GM19452 (cell line): ENCODE measurements around the gene PGC.
A peak's percentile ranks its signal among the peaks of the same experiment; 100 is the strongest.

Experiments used
- ATAC-seq: cut with Tn5 transposase; IDR thresholded peaks from one replicate; pipeline ENCODE4 v1.9.1; 2021; ENCODE audit not compliant: unreplicated experiment

PGC gene

DNA sequence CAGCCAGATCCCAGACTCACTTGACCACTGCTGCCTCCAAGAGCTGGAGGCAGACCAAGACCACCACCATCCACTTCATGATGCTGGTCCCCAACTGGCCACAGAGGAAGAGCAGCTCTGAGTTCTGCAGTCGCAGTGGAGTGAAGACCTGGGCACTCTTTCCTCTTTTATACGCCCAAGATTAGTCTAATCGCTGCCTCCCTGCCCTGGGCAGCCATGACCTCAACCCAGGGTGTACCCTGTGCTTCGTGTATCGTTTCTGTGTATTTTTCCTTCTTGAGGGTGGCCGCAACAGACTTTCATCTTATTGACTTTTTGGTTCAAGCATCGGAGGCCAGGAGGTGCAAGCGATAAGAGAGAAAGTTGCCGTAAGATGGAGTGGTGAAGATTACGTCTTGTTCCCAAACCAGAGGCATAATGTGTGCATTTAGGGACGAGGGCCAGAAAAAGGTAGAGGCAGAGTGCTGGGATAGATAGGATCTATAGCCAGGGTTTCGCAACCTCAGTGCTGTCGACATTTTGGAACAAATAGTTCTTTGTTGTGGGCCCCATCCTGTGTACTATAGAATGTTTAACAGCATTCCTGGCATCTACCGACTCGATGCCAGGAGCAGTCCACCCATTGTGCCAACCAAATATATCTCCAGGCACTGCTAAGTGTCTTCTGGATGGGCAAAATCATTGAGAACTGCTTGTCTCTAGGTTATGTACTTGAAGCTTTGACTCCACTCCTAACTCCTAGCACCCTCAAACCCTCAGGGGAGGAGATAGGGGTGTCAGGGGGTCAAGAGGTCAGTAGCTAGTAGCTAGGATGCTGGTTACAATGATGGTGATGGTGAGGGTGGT lies at the start of gene PGC:
Gene PGC, minus strand, starts transcription at position 142 of the 846 bp plus-strand sequence. Its CDS starts 63 bp downstream, at position 79.
- ATAC-seq = no peak

DNA sequence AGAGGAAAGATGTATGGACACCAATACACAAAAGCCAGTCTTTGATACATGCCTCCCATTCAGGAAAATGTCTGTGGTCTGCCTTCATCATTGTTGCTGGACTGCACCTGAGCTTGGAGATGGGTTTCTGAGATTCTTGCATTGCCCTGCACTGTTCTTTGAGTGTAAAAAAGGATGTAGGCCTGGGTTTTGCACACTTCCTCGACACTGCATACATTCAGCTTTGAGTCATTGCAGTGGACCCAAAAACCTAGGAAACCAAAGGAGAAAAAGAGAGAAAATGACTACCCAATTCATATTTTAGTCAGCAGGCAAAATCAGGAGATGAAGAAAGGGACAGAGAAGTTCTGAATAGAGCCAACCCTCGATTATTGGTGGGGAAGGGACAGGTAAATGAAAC lies 49.3 kb upstream of the PGC start:
- ATAC-seq = no peak

DNA sequence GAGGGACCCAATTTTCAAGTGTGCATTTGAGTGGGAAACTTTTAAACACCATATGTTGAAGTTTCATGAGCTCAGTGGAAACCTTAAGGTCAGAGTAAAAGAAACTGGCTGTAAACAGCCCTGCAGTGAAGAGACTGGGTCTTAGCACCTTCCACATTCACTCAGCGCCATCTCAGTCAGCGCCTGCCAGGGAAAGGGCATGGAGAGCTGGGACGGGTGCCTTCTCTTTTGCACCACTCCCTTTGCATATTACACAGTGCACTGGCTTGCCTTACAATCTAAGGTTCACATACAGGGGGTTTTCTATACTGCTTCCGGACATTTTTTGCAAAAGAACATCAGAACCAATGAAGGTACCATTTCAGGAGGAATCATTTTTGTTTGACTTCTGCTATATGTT lies 44.8 kb upstream of the PGC start:
- no peak for ATAC-seq

DNA sequence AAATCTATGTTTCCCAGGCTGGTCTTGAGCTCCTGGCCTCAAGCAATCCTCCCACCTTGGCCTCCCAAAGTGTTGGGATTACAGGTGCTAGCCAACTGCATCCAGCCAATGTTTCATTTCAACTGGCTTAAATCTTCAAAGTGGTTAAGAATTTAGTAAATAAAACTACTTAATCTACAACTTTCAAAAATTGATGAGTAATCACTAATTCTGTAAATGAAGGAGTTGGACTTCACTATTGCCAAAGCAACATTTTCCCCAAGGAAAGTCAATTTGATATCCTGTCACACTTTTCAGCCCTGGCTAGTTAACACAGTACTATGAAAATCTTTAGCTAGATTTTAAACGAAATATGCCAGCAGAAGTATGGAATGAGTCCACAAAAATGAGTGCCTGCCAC lies 44.1 kb upstream of the PGC start:
- no peak for ATAC-seq

DNA sequence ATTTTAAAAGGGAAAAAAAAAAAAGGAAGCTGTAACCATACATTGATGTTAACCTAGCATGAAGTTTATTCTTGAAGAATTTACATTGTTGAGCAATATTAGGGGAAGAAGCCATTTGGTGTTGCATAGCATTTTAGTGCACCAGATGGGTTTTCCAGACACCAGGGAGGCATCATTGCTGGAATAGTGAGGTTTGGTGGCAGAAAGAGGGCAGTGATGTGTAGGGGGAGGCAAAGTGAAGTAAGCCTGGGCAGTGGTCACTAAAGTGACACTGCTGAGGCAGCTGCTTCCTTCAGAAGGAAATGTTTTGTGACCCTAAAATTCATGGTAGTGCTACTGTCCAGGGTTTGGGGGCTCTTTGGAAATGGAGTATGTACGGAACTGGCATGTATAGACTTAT lies 42.8 kb upstream of the PGC start:
- no peak for ATAC-seq

DNA sequence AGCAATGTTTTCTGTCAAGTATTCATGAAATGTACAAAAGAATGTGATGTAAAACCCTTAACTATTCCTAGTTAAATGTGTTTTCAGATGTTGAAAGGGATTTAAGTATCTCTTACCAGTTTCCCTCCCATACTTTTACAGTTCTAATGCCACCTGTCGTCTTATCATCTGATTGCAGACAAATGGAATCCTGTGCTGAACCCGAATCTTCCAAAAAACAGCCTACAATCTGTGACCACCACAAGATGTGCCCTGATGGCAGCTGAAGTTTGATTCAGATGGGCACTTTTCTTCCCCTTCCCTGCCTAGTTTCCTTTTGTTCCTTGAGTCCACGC lies 42.2 kb upstream of the PGC start:
- ATAC-seq = no peak

DNA sequence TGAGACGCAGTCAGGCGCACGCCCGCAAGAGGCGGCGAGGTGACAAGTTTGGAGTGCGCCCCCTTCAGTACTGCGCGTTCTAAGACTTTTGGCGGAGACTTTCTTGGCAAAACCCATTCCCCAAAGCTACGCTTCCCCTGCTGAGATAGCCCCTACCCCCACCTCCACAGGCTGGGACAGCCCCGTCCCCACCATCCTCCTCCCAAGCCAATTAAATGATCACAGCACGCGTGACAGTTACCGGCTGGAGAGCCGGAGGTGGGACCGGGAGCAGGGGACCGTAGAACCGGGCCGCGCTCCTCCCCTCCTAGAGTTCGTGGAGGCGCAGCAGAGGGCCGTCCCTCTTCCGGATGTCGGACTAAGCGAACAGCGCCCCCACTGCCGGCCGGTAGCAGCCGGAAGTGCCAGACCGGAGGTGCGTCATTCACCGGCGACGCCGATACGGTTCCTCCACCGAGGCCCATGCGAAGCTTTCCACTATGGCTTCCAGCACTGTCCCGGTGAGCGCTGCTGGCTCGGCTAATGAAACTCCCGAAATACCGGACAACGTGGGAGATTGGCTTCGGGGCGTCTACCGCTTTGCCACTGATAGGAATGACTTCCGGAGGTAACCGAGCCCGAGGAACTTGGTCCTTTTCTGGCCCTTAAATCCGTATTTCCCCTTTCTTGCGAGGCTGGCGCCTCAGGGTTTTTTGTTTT lies 40.2 kb upstream of the PGC start, which contains the start of gene TOMM6:
Gene TOMM6, plus strand, starts transcription at position 476 of the 699 bp plus-strand sequence. Its CDS starts 4 bp downstream, at position 480.
- ATAC-seq = peak; percentile 80

DNA sequence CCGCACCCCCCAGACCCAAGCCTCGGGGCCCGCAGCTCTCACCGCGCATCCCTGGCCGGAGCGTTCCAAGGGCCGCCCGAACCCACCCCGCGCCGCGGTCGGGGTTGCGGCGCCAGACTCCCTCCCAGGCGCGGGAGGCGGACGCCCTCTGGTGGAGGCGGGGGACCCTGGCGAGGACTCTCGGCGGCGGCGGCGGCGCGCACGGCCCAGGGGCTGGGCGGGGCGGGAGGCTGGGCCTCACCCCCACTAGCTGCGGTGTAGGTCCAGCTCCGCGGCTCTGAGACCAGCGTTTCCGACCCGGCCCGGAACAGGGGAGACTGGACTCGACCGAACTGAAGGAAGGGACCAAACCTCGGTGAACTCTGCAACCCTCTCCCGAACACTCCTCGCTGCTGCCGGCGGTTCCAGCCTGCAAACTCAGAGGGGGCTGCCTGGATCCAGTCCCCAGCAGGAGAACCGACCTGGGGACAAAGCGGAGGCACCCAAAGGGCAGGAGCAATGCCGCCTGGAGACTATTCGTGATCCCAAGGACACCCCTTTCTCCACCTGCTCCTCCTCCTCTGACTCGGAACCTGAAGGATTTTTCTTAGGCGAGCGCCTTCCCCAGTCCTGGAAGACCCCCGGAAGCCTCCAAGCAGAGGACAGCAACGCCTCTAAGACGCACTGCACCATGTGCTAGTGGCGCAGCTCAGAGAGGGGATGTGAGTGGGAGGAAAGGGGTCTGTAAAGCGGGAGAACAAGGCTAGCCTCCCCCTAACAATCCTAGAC lies 39.4 kb upstream of the PGC start:
- ATAC-seq = peak; percentile 65

DNA sequence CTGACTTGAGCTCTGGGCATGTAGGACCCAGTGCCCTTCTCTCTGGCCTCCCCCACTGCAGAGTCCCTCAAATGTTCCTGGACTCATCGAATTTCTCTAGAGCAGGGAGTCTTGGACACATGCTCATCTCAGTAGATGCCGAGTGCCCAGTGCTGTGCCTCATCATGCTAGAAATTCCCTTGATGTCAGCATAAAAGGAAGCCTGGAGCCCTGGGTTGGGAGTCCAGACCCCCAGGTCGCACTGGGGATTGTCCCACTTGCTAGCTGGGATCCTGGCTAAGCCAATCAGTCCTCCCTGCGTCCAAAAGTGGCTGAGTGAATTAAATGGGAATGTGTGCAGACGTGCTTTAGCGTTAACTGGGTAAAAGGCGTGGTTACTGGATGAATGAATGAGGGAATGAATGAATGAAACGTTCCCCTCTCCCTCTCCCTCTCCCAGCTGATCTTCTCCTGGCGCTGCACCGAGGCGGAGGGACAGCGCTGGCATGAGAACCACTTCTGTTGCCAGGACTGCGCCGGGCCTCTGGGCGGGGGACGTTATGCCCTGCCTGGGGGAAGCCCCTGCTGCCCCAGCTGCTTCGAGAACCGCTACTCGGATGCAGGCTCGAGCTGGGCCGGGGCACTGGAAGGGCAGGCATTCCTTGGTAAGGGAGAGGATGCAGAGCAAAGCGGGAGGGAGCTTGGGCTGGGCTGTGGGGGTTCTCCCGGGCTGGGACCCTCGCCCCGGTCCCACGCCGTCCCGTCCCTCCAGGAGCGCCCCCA lies 38.7 kb upstream of the PGC start:
- no peak for ATAC-seq

DNA sequence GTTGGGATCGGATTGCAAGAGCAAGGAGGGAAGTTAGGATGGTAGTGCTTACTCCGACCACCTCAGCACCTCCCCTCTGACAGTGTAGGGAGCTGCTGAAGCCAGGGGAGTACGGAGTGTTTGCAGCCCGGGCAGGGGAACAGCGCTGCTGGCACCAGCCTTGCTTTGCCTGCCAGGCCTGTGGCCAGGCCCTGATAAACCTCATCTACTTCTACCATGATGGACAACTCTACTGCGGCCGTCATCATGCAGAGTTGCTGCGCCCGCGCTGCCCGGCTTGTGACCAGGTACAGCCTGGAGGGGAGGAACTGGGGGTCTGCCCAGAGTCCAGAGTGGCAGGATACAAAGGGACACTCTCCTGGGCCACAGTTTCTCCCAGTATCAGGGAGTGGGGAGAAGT lies 38.1 kb upstream of the PGC start:
- no peak for ATAC-seq

DNA sequence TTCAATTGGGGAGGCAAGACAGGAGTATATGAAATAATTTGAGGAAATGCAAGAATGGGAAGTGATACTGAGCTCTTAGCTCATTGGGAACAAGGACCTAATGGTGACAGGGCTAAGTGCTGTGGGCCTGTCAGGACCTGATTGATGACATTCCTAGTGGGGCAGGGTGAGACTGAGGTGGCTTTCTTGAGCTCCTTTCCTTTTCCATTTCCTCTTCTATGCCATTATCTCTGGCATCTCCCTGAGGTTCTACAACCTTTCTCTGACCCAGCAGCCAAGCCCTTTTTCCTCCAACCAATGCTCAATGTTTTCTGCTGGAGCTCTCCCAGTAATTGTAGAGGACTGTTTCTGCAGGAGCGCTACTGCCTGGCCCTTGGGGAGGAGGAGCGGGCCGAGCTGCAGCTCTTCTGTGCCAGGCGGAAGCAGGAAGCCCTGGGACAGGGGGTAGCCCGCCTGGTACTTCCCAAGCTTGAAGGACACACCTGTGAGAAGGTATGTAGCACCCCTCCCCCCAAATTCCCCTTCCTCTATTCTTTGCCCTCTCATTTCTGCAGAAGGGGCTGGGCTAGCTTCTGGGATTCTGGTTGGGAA lies 37.5 kb upstream of the PGC start:
- ATAC-seq = no peak

DNA sequence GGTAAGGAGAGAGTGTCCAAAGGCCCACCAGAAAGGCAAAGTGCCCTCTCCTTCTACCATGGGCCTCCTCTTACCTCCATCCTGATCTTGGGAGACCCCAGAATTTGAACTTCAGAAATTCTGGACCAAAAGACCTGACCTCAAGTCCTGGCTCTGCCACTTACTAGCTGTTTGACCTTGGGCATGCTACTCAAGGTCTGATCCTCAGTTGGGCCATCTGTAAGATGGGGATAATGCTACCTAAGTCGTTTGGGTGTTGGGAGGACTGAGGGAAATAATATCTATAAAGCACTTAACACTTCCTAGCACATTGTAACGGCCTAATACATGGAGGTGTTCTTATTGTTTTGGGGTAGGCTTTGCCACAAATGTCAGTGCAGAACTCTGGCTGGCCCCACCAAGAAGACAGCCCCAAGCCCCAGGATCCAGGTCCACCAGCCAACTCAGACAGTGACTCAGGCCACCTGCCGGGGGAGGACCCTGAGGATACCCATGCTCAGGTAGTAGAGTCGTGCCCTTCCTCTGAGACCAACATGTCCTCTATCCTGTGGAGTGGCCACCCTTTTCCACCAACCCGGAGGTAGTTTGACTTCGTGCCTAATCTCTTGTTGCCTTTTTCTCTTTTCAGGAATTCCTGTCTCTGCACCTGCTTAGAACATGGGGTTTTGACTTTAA lies 36.0 kb upstream of the PGC start:
- ATAC-seq = no peak

DNA sequence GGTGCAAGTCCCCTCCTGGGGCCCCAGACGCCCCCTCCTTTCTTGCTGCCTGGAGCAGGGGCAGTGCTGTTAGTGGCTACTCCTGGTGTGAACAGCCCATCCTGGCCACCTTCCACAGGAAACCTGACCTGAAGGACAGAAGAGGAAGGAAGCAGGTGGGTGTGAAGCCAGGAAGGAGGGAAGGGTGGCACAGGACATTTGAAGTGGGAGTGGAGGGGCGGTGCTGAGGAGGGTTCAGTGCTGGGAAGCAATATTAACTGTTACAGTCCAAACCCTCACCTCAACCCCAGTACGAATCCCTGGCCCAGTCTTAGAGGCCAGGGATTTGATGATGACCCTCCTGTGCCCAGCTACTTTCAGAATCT lies 34.2 kb upstream of the PGC start:
- ATAC-seq = no peak

DNA sequence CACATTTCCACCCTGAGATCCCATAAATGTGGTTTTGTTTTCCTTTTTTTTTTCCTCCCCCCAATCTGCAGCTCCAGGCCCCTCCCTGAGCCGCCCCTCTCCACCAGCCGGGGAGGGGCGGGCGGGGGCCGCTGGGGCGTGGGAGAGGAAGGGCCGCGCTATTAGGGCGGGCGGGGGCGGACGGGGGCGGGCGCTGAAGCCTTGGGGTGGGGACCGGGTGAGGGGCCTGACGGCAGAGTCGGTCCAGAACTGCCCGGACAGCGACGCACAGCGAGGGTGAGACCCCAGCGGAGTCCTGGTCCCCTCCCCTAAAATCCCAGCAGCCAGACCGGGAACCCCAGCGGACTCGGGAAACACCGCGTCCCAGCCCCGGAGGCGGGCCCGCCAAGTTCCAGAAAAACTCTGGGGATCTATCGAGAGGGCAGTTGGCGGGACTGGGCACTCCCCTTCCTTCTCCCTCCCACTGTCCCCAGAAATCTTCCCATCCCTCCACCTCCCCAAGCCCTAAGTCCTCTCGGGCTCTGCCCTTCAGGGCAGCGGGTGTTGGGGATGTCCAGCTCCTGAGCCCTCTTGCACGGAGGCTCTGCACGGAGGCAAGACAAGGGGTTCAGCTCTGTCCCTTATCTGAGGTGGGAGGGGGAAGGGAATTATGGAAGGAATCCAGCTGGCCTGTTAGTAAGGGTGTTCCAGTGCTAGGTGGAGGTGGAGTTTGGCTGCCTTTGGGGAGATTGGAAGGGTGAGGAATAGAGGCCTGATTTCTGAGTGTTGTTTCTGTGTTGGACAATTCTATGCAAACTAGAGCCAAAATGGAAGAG lies 33.6 kb upstream of the PGC start, which contains the start of gene PRICKLE4:
Gene PRICKLE4, plus strand, starts transcription at position 232 of the 815 bp plus-strand sequence. CDS start 2,692 bp downstream, outside the sequence.
- no peak for ATAC-seq

DNA sequence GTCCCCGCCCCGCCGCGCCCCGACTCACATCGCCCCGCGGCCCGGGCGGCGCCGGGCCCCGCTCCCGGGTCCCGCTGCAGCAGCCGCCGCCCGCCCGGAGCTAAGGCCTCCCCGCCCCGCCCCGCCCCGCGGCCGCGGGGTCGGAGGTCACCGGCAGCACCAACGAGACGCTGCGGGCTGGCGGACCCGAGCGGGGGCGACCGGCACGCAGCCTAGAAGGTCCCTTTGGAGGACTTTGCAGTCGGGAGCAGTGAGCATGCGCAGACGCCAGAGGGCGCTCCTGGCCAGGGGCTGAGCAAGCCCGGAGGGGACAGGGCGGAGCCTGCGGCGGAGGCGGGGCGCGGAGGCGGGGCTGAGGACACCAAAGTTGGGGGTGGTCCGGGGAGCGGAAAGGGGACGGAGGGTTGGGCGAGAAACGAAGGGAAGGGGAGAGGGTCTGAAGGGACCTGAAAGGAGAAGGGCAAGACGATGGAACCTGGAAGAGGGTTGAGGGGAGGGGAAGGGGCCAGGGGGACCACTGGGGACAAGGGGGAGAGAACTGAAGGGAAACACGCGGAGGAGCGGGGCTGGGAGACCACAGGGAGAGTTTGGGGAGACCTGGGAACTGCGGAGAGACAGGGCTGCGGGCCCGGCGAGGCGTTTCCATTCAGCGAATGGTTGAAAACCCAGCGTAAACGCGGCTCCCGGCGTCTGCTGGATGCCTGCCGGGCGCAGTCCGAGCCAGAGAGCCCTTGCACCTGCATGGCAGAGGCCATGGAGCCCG lies 32.8 kb upstream of the PGC start, which contains the start of gene FRS3:
Gene FRS3, minus strand, starts transcription at position 113 of the 763 bp plus-strand sequence. CDS start 2,913 bp downstream, outside the sequence.
- ATAC-seq = peak; percentile 97

DNA sequence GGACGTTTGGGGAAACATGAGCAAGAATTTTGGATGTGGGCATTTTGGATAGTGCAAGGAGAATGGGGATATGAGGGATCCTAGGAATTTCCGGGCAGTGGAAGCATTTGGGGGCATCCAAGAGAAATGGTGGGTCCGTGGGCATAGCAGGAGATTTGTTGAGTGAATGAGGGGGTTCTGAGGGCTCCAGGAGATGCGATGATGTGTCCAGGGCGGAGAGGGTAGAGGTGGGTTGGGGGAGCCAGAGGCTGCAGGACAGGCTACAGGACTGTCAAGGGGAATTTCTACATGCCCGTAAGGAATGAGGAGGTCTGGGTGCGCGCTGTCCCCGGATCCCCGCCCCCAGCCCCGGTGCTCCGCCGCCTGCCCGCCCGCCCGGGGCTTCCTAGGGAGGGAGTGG lies 32.1 kb upstream of the PGC start:
- no peak for ATAC-seq

DNA sequence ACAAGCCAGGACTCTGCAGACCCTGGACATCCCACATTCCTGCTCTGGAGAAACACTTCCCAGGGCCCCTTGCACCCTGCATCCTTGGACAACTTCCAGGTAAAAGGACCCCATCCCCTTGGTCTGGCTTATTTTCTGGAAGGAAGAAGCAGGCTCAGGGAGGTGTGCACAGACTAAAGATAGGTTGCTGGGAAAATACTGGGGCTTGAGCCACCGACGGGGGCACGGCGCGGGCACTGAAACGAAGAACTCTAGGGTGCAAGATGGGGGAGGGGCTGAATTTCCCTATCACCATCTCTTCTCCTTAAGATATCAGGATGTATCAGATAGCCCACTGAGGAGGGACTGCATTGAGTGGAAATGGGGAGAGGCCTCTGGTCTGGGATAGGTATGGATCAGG lies 31.7 kb upstream of the PGC start:
- ATAC-seq = no peak
